ENCODE results near the gene PARP4.

PARP4 gene

DNA sequence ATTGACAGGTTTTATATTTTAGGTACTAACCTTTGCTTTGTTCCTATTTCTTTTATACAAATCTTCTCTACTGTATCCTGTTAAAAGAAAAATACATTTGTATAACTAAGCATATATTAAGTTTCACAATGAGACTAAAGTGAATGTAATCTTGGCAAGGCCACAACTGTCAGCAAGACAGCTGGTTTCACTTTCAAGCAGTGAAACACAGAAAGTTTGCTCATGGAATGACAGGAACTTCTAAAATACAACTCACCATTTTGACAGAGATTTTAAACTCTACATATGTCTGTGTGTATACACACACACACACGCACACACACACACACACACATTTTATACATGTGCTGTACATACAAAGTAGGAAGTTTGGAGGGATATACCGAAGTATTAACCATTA lies 53.3 kb downstream of the PARP4 start:
- Histone ChIP-seq H3F3A (ENCODE audit: low read depth) (no peaks in the 10 kb centered on the region), H3K4me3 (ENCODE audit: low read length, poor library complexity, severe bottlenecking) (no peak overlapping the region), H3K9me3 (ENCODE audit: insufficient read depth, low read depth, low read length) (no peaks in the 10 kb centered on the region), H3K4me1 (ENCODE audit: insufficient read depth, low read length, poor library complexity, severe bottlenecking) (no peaks in the 10 kb centered on the region), H3K79me2 (ENCODE audit: insufficient read depth, low read length) (no peaks in the 10 kb centered on the region), H4K20me1 (ENCODE audit: insufficient read depth, low read length, poor library complexity, severe bottlenecking) (no peaks in the 10 kb centered on the region), H3K4me2 (ENCODE audit: low read depth, low read length, poor library complexity, severe bottlenecking) (no peak overlapping the region), H3K9ac (ENCODE audit: low read depth, low read length, poor library complexity, severe bottlenecking) (no peak overlapping the region), H3K36me3 (ENCODE audit: insufficient read depth, low read length) (peaks cover 59% of the 10 kb centered on the region; the same call in 1 of the 2 replicates), H3K27me3 (ENCODE audit: insufficient read depth, low read length, poor library complexity, severe bottlenecking) (no peaks in the 10 kb centered on the region), H2AFZ (ENCODE audit: low read length) (no peak overlapping the region), H3K9me2 (replicated peaks; ENCODE audit: low read depth, low read length) (no peaks in the 10 kb centered on the region)
- TF ChIP-seq EZH2phosphoT487 (IDR thresholded peaks at IDR 0.05; ENCODE audit: borderline replicate concordance): no peak
- TF ChIP-seq, protein P1, sequence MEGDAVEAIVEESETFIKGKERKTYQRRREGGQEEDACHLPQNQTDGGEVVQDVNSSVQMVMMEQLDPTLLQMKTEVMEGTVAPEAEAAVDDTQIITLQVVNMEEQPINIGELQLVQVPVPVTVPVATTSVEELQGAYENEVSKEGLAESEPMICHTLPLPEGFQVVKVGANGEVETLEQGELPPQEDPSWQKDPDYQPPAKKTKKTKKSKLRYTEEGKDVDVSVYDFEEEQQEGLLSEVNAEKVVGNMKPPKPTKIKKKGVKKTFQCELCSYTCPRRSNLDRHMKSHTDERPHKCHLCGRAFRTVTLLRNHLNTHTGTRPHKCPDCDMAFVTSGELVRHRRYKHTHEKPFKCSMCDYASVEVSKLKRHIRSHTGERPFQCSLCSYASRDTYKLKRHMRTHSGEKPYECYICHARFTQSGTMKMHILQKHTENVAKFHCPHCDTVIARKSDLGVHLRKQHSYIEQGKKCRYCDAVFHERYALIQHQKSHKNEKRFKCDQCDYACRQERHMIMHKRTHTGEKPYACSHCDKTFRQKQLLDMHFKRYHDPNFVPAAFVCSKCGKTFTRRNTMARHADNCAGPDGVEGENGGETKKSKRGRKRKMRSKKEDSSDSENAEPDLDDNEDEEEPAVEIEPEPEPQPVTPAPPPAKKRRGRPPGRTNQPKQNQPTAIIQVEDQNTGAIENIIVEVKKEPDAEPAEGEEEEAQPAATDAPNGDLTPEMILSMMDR (conservative IDR thresholded peaks at IDR 0.05; ENCODE audit: low read length): no peak

DNA sequence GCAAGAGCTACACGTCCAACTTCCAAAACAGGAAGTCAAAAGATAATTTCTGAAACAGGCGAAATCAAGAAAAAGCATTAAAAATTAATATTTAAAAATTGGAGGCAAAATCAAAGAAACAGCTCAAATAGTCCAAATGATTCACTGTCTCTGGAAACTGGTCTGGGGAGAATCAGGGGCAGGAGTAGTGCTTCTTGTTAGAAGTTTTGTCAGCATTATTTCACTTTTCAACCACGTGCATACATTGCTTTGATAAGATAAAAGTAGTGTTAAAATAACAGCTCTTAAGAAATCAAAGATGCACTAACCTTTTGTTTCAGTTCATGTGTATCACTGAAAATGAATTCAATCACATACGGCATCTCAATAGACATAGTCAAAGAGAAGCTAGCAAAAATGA lies 53.8 kb downstream of the PARP4 start:
- TF ChIP-seq, protein P1 (conservative IDR thresholded peaks at IDR 0.05; ENCODE audit: low read length): no peak
- no peak for TF ChIP-seq EZH2phosphoT487 (IDR thresholded peaks at IDR 0.05; ENCODE audit: borderline replicate concordance)
- H3K4me1 ChIP-seq (ENCODE audit: insufficient read depth, low read length, poor library complexity, severe bottlenecking): no peaks in the 10 kb centered on the region
- no peaks in the 10 kb centered on the region for H3K9me2 ChIP-seq (replicated peaks; ENCODE audit: low read depth, low read length)
- H3K4me3 ChIP-seq (ENCODE audit: low read length, poor library complexity, severe bottlenecking): no peak overlapping the region
- H4K20me1 ChIP-seq (ENCODE audit: insufficient read depth, low read length, poor library complexity, severe bottlenecking): no peaks in the 10 kb centered on the region
- no peak overlapping the region for H3K9ac ChIP-seq (ENCODE audit: low read depth, low read length, poor library complexity, severe bottlenecking)
- no peaks in the 10 kb centered on the region for H3K27me3 ChIP-seq (ENCODE audit: insufficient read depth, low read length, poor library complexity, severe bottlenecking)
- H3K4me2 ChIP-seq (ENCODE audit: low read depth, low read length, poor library complexity, severe bottlenecking): no peak overlapping the region
- no peaks in the 10 kb centered on the region for H3K79me2 ChIP-seq (ENCODE audit: insufficient read depth, low read length)
- H3K36me3 ChIP-seq (ENCODE audit: insufficient read depth, low read length): peaks cover 64% of the 10 kb centered on the region; the same call in 1 of the 2 replicates
- no peaks in the 10 kb centered on the region for H3K9me3 ChIP-seq (ENCODE audit: insufficient read depth, low read depth, low read length)
- no peak overlapping the region for H2AFZ ChIP-seq (ENCODE audit: low read length)
- H3F3A ChIP-seq (ENCODE audit: low read depth): no peaks in the 10 kb centered on the region

DNA sequence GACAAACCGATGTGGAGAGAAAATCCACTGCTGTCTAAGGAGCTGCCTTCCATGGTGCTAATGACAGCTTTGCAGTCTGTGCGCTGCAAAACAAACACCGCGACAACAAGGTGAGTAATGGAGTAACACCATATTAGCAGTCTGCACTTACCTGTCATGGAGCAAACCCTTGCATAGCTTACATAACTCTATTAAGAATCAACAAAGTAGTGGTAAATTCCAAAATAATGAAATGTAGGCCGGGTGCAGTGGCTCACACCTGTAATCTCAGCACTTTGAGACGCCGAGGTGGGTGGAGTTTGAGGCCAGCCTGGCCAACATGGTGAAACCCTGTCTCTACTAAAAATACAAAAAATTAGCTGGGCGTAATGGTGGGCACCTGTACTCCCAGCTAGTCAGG lies 56.2 kb downstream of the PARP4 start:
- no peaks in the 10 kb centered on the region for H3K27me3 ChIP-seq (ENCODE audit: insufficient read depth, low read length, poor library complexity, severe bottlenecking)
- no peak overlapping the region for H3K4me2 ChIP-seq (ENCODE audit: low read depth, low read length, poor library complexity, severe bottlenecking)
- no peak overlapping the region for H2AFZ ChIP-seq (ENCODE audit: low read length)
- no peaks in the 10 kb centered on the region for H3K79me2 ChIP-seq (ENCODE audit: insufficient read depth, low read length)
- no peak for TF ChIP-seq EZH2phosphoT487 (IDR thresholded peaks at IDR 0.05; ENCODE audit: borderline replicate concordance)
- TF ChIP-seq, protein P1 (conservative IDR thresholded peaks at IDR 0.05; ENCODE audit: low read length): no peak
- H4K20me1 ChIP-seq (ENCODE audit: insufficient read depth, low read length, poor library complexity, severe bottlenecking): no peaks in the 10 kb centered on the region
- no peaks in the 10 kb centered on the region for H3K4me1 ChIP-seq (ENCODE audit: insufficient read depth, low read length, poor library complexity, severe bottlenecking)
- H3K9me3 ChIP-seq (ENCODE audit: insufficient read depth, low read depth, low read length): no peaks in the 10 kb centered on the region
- H3K9ac ChIP-seq (ENCODE audit: low read depth, low read length, poor library complexity, severe bottlenecking): no peak overlapping the region
- H3F3A ChIP-seq (ENCODE audit: low read depth): no peaks in the 10 kb centered on the region
- no peak overlapping the region for H3K4me3 ChIP-seq (ENCODE audit: low read length, poor library complexity, severe bottlenecking)
- H3K9me2 ChIP-seq (replicated peaks; ENCODE audit: low read depth, low read length): no peaks in the 10 kb centered on the region
- peaks cover 71% of the 10 kb centered on the region; the same call in 1 of the 2 replicates for H3K36me3 ChIP-seq (ENCODE audit: insufficient read depth, low read length)

Measured in Loucy (cell line).